ENCODE data around the gene SNRPN. TPM values are rescaled to one million over a fixed set of nuclear protein-coding genes. Genes with fewer than 3 reads are reported as not detected.
"Not testable (repeated sequence)": the region's sequence is repeated elsewhere in the genome, so short reads cannot be mapped to it uniquely, and the experiment has no call there.

SNRPN gene
- total RNA-seq (2014; rRNA removed; shearing (Covaris generic)) = 222 and 226 TPM in 2 replicates
- polyA plus RNA-seq (2014; cell fraction: nucleus; rRNA removed) = 177 and 223 TPM in 2 replicates

GRCh38 chr15:24954783-24955530 lies at the start of gene SNRPN, which contains the start of gene SNURF:
TSS of gene SNRPN (plus strand) at chr15:24954987. CDS start at chr15:24974454, 19,467 bp downstream.
TSS of gene SNURF (plus strand) at chr15:24954987. CDS start at chr15:24955049, 62 bp downstream.
- DNase-seq (ENCODE audit: extremely low read depth, low read depth) = peak; percentile 72

DNA sequence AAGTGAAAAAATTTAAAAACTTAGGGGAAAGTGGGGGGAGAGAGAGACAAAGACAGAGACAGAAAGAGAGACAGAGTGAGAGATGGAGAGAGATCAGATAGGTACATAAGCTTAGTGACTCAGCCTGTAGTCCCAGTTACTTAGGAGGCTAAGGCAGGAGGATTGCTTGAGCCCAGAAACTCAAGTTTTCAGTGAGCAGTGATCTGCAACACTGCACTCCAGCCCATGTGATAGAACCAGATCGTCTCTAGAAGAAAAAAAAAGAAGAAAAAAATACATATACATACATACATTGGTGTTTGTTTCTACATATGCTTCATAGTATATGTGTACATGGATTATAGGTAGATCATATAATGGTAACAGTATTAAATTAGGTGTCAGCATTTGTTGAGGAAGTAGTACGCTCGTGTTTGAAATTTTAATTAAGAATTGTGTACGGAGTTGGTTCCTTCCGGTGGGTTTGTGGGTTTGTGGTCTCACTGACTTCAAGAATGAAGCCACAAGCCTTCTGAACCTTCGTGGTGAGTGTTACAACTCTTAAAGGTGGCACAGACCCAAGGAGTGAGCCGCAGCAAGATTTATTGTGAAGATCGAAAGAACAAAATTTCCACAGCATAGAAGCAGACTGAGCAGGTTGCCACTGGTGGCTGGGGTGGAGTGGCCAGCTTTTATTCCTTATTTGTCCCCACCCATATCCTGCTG lies 38.3 kb upstream of the SNRPN start:
- DNase-seq (ENCODE audit: extremely low read depth, low read depth) = no peak

DNA sequence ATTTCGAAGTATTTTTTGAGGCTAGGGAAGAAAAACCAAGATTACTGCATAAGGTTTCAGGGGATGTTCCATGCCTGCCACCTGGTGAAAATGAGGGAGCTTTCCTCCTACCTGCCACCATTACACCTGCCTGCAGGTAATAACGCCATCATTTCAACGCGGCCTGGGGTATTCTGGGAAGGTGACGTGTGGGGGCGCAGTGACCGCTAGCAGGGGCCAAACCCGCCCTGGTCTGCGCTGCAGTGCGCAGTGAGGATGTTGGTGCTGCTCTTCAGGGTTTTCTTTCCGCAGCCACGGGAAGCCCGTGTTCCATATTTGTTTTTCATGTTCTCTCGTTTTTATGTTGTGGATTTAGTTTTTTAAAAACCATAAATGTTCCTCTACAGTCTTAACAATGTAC lies 37.4 kb upstream of the SNRPN start:
- no peak for DNase-seq (ENCODE audit: extremely low read depth, low read depth)

DNA sequence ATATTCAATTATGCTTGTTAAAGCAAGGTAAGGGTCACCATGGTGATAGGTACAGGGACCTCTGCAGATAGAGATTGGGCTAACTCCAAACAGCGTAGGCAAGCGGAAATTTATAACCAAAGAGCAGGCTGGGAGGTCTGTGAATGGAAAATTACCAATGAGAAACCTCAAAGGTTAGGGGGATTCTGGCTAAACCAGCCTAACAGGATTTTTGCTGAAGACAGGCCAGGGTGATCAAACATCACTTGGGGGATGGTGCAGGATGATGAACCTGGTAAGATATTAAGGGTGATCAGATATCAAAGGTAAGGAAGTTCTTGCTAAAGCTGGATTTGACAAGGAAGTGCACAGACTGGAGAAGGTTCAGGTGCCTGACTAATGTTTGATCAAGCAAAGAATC lies 35.3 kb upstream of the SNRPN start:
- no peak for DNase-seq (ENCODE audit: extremely low read depth, low read depth)

GRCh38 chr15:24922781-24923180 lies 32.0 kb upstream of the SNRPN start:
- not testable (repeated sequence) for DNase-seq (ENCODE audit: extremely low read depth, low read depth)

GRCh38 chr15:24924153-24924552 lies 30.6 kb upstream of the SNRPN start:
- DNase-seq (ENCODE audit: extremely low read depth, low read depth) = no peak

DNA sequence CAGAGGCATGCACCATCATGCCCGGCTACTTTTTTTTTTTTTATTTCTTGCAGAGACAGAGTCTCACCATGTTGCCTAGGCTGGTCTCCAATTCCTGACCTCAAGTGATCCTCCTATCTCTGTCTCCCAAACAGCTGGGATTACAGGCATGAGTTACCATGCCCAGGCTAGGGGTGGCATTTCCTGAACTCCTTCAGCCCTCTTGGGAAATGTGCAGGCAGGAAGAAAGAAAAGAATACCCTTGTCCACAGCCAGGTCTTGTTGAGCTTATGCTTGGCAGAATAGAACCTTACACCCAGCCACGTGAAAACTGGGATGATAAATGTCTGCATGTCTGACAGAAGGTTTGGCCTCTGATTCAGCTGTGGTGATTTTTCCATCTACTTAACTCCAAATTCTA lies 30.2 kb upstream of the SNRPN start:
- no peak for DNase-seq (ENCODE audit: extremely low read depth, low read depth)

- not testable (repeated sequence) for DNase-seq (ENCODE audit: extremely low read depth, low read depth)
These were observed 22.7 kb upstream of the SNRPN start for GRCh38 chr15:24931874-24932732.

DNA sequence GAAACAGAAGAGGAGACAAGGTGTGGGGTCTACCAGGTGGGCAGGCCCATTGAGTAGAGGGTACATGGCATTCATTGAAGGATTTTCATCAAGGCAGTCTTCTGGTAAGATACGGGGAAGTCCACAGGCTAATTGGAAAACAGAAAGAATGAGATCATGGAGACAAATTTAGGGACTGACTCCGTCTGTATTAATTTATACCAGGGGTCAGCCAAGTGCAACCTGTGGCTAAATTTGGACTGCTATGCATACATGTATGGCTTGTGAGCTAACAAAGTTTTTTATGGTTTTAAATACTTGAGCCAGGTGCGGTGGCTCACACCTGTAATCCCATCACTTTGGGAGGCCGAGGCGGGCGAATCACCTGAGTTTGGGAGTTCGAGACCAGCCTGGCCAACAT lies 21.1 kb upstream of the SNRPN start:
- DNase-seq (ENCODE audit: extremely low read depth, low read depth) = no peak

GRCh38 chr15:24938224-24938623 lies 16.6 kb upstream of the SNRPN start:
- DNase-seq (ENCODE audit: extremely low read depth, low read depth) = not testable (repeated sequence)

DNA sequence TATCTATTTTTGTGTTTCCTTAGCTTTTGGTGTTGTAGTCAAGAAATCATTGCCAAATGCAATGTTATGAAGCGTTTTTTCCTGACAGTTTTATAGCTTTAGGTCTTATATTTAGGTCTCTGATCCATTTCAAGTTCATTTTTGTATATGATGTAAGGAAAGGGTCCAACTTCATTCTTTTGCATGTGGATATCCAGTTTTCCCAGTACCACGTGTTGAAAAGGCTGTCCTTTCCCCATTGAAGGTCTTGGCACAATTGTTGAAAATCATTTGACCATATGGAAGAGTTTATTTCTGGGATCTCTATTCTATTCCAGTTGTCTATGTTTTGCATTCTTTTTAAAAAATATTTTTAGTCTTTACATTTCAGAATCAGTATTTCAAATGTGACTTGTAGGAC lies 14.6 kb upstream of the SNRPN start:
- DNase-seq (ENCODE audit: extremely low read depth, low read depth) = no peak

- DNase-seq (ENCODE audit: extremely low read depth, low read depth) = no peak
These were observed 11.4 kb upstream of the SNRPN start for GRCh38 chr15:24943361-24943760.

DNA sequence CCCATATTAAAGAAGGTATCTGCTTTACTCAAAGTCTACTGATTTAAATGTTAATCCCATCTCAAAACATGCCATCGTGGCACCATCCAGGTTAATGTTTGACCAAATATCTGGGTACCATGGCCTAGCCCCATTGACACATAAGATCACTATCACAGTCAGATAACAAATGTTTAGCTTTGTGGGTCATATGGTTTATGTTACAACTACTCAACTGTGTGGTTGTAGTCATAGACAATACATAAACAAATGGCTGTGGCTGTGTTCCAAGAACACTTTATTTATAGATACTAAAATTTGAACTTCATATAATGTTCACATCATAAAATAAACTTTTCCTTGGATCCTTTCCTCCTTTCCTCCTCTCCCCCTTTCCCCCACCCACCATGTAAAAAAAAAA lies 9.8 kb upstream of the SNRPN start:
- no peak for DNase-seq (ENCODE audit: extremely low read depth, low read depth)

DNA sequence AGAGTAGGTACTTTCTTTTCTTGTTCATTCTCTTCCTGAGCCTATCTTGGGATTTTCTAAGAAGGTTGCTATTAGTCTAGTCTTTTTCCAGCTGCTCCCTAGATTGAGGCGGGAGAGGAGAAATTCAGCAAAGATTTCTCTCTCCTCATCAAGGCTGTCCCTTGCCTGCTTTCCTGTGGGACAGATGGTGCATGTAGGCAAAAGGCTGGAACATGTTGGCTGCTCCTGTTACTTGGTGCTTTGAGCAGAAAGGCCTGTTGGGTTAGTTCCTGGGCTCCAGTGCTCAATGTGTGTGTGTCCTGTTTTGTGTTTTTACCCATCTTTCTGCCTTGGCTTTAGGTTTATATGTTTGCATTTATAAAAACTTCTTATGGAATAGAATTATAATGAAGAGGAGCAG lies 9.1 kb upstream of the SNRPN start:
- DNase-seq (ENCODE audit: extremely low read depth, low read depth) = no peak

DNA sequence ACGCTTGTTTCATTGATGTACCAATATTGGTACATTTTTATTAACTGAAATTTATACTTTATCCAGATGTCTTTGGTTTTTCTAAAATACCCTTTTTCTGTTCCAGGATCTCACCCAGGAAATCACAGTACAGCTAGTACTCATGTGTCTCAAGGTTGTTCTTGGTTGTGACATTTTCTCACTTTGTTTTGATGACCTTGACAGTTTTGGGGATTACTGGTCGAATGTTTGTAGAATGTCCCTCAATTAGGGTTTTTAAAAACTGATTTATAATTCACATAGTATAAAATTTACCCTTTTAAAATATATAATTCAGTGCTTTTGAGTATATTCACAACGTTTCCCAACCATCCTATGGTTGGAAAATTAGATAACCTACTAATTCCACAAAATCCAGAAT lies 6.3 kb upstream of the SNRPN start:
- no peak for DNase-seq (ENCODE audit: extremely low read depth, low read depth)

- no peak for DNase-seq (ENCODE audit: extremely low read depth, low read depth)
These were observed 739 bp downstream of the SNRPN start for GRCh38 chr15:24955531-24955921.

DNA sequence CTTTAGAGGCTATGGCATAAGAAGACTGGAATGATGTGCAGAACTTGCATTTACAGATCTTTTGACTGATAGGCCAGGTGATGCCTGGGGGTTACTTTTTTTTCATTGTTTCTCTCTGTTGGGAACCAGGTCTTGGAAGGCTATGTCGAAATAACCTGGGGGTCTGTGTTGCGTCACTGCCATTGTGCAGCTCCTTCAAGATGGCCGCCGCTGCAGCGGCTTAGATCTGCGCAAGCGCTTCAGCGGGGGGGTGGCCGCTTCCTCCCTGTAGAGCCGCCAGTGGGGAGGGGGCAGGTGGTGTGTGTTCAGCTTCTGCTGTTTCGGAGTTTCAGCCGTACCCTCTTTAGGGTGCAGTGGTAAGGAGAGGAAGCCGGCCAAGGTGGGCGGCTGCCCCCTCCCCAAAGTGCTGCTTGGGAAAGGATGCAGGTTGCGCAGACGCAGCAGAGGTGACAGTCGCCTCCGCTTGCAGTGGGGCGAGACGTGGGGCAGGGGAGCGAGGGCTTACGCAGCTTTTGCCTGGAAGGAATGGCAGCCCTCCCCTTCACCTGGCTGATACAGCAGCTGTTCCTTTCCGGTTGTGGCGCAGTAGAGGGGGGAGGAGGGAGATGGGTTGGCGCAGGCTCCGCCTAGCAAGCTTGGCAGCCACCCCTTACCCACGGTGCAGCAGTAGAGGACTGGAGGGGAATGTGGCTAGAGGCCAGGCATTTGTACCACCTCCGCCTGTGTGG lies 1.5 kb downstream of the SNRPN start:
- DNase-seq (ENCODE audit: extremely low read depth, low read depth) = peak; percentile 63

DNA sequence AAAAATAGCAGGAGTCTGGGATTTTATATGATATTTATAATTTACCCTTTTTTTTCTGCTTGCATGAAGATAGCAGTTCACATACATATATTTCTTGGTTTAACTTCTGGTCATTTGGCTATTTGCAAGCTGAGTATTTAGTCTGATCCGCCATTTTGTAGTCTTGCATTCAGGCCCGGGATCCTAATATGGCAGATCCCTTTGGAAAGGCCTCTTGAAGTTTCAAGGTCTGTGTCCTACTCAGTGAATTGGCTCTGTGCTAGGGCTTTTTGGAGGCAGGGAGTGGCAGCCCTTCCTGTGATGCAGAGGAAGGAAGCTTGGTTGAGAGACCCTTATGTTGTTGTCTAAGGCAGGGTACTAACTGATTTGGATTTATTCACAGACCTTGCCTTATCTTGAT lies 2.9 kb downstream of the SNRPN start:
- no peak for DNase-seq (ENCODE audit: extremely low read depth, low read depth)

DNA sequence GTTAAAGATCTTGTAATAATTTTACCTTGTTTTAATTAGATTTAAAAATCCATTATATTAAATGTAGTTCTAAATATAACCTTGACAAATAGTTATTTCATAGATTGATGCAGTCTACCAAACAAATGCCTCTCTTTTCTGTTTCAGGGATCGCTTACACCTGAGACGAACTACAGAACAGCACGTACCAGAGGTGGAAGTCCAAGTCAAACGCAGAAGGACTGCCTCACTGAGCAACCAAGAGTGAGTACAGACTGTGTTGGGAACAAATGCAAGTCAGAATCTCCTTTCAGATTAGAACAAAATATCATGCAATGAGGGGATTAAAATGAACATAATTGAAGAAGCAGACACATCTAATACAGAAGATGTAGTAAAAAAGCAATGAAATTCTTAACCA lies 7.2 kb downstream of the SNRPN start:
- DNase-seq (ENCODE audit: extremely low read depth, low read depth) = no peak

DNA sequence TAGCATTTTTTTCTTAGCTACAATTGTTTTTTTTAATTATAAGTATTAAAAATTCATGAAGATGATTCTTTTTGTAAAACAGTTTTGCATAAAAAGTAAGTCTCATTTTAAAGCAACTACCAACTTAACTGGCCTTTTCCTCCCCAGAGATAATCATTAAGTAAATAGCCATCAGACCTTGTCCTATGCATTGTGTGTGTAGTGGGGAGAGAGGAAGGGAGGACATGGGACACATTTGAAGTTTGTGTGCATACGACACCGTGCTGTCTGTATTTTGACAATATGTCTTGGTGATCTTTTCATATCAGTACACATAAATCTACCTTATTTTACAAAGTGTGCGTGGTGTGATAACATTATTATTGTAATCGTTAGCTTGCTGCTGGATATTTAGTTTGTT lies 8.1 kb downstream of the SNRPN start:
- no peak for DNase-seq (ENCODE audit: extremely low read depth, low read depth)

Measured in NCI-H460 (cell line).